ENCODE measurements around the gene OR8D2. TPM values are rescaled to one million over a fixed set of nuclear protein-coding genes. Genes with fewer than 3 reads are reported as not detected.

Gene OR8D2
- total and polyA plus RNA-seq, 9 donors: not detected

DNA sequence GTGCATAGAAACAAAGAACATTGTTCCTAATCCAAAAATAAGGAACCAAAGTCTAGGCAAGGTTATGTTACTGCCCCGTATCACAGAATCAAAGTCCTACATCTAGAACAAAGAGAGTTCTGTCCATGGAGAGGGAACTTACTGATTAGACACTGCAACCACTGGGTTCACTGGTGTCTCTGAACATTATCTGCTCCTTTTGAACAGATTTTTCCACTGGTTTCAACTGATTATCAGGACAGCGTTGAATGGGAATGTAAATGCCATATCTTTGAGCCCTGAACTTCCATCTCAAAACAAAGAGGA lies 20.1 kb upstream of the OR8D2 start:
- H3K4me3 ChIP-seq: no peak overlapping the region
- no peaks in the 10 kb centered on the region for H3K27me3 ChIP-seq
- no peaks in the 10 kb centered on the region for H3K36me3 ChIP-seq
- H3K4me1 ChIP-seq (ENCODE audit: insufficient read depth): no peaks in the 10 kb centered on the region
- intact Hi-C loops (cut with DNase I): no loop called here
- 68 to 81% (median 79%) methylated on average over 2 of the region's 2 CpGs for WGBS, 3 donors
- DNase-seq: no peak
- no peaks in the 10 kb centered on the region for H3K9me3 ChIP-seq
- TF ChIP-seq EP300 (IDR thresholded peaks at IDR 0.05) (no peak), POLR2A (IDR thresholded peaks at IDR 0.05) (no peak)
- TF ChIP-seq, protein P1, sequence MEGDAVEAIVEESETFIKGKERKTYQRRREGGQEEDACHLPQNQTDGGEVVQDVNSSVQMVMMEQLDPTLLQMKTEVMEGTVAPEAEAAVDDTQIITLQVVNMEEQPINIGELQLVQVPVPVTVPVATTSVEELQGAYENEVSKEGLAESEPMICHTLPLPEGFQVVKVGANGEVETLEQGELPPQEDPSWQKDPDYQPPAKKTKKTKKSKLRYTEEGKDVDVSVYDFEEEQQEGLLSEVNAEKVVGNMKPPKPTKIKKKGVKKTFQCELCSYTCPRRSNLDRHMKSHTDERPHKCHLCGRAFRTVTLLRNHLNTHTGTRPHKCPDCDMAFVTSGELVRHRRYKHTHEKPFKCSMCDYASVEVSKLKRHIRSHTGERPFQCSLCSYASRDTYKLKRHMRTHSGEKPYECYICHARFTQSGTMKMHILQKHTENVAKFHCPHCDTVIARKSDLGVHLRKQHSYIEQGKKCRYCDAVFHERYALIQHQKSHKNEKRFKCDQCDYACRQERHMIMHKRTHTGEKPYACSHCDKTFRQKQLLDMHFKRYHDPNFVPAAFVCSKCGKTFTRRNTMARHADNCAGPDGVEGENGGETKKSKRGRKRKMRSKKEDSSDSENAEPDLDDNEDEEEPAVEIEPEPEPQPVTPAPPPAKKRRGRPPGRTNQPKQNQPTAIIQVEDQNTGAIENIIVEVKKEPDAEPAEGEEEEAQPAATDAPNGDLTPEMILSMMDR (IDR thresholded peaks at IDR 0.05): no peak
- no peak overlapping the region for H3K27ac ChIP-seq

DNA sequence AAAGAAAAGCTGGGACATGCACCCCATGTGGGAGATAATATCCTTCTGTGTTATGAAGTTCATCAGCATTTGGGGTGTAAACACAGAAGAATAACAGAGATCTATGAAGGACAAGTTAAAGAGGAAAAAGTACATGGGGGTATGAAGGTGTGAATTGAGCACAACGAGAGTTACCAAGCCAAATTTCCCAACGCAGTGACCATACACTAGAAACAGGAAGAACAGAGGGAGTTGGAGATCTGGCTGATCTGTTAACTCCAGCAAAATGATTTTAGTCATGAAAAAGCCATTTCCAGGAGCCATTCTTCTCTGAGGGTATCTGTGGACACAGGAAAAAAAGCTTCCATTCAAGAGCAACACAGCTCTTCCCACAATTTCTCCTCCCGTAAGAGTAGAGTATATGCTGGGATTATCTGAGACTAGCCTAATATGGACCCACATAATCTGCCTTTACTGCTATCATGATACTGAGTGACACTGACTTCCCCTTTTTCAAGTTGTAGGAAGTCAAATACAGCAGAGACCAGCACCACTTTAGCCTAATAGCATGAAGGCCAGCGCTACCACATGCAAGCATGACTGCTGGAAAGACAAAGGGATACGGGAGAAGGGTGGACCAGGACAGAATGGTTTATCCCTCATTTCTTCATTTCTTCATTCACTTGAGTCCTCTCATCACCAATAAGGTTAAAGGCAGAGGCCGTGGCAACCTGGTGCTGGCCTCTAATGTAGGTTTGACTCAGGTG lies 19.6 kb upstream of the OR8D2 start:
- H3K4me3 ChIP-seq: no peak overlapping the region
- intact Hi-C loops (cut with DNase I): no loop called here
- H3K4me1 ChIP-seq (ENCODE audit: insufficient read depth): no peaks in the 10 kb centered on the region
- H3K36me3 ChIP-seq: no peaks in the 10 kb centered on the region
- 67 to 82% (median 77%) methylated on average over 6 of the region's 6 CpGs for WGBS, 3 donors
- no peak overlapping the region for H3K27ac ChIP-seq
- H3K27me3 ChIP-seq: no peaks in the 10 kb centered on the region
- no peak for DNase-seq
- no peaks in the 10 kb centered on the region for H3K9me3 ChIP-seq
- TF ChIP-seq, protein P1 (IDR thresholded peaks at IDR 0.05): no peak
- TF ChIP-seq EP300 (IDR thresholded peaks at IDR 0.05) (no peak), POLR2A (IDR thresholded peaks at IDR 0.05) (no peak)

DNA sequence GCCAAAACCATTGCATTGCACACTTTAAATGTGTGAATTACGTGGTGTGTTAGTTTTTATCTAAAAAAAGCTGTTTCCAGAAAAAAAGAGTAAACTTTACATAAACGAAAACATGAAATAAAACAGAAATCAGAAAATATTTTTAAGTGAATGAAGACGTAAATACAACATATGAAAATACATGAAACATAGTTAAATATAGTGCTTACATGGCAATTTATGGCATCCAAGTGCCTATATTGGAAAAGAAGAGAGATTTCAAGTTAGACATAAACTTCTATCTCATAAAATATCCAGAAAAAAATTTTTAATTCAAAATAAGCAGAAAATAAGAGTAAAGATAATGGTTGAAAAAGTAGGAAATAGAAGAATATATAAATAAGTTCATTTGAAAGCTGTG lies 11.9 kb upstream of the OR8D2 start:
- Histone ChIP-seq H3K4me1 (ENCODE audit: insufficient read depth) (no peaks in the 10 kb centered on the region), H3K36me3 (no peaks in the 10 kb centered on the region), H3K4me3 (no peak overlapping the region), H3K9me3 (no peaks in the 10 kb centered on the region), H3K27me3 (no peaks in the 10 kb centered on the region), H3K27ac (no peak overlapping the region)
- DNase-seq: no peak
- no peak for TF ChIP-seq EP300 (IDR thresholded peaks at IDR 0.05)
- TF ChIP-seq POLR2A (IDR thresholded peaks at IDR 0.05): no peak
- TF ChIP-seq, protein P1 (IDR thresholded peaks at IDR 0.05): no peak
- intact Hi-C loops (cut with DNase I): no loop called here
- 59 to 73% (median 62%) methylated on average over 3 of the region's 3 CpGs for WGBS, 3 donors

DNA sequence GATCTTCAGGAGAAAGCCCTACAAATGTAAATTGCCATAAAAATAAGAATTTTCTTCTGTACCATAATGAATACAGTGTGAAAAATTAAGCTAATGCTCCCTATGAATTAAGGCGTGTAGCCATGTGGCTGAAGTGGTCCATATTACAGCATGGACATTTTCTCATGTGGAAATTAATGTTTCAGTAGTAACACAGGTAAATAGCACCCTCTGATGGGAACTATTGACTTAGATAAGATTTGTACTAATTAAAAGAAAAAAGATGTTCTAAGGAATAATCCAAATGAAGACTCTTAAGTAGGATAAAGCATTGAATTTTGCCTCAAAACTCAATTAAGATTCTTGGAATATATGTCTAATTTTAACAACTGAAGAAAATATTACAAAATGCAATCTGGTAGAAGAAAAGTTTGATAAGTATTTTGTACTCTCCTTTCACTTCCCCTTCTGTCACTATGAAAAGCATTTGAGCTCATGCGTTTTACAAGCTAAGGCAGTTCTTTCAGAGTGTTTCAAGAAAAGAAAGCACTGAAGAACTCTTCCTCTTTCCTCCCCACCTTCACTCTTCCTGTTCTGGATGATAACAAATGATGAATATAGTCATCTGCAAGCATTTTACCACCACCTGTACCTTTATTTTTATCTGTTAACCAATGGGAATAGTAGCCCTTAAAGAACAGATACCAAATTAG lies 9.9 kb upstream of the OR8D2 start:
- Histone ChIP-seq H3K27ac (no peak overlapping the region), H3K36me3 (no peaks in the 10 kb centered on the region), H3K4me1 (ENCODE audit: insufficient read depth) (no peaks in the 10 kb centered on the region), H3K27me3 (no peaks in the 10 kb centered on the region), H3K9me3 (no peaks in the 10 kb centered on the region), H3K4me3 (no peak overlapping the region)
- TF ChIP-seq POLR2A (IDR thresholded peaks at IDR 0.05) (no peak), EP300 (IDR thresholded peaks at IDR 0.05) (no peak)
- TF ChIP-seq, protein P1 (IDR thresholded peaks at IDR 0.05): no peak
- WGBS, 3 donors: 59 to 66% (median 60%) methylated on average over 2 of the region's 2 CpGs
- DNase-seq: no peak
- intact Hi-C loops (cut with DNase I): no loop called here
